Uterus (tissue), 2 donors: ENCODE results near the gene ANKRD13B.

ENCODE experiments used
- CTCF ChIP-seq, 4 experiments: fragments of 200-600 bp in 2 of 4; fragments of 450-650 bp in 2 of 4; sonication (generic) in 2 of 4; IDR thresholded peaks; one replicate each; pipeline ENCODE4 v1.5.1; 2016 to 2019; ENCODE audit warnings: antibody characterized with exemption in 4 of 4, mild to moderate bottlenecking in 2 of 4, moderate library complexity in 1 of 4
- POLR2A ChIP-seq, 2 donors: fragments of 450-650 bp; IDR thresholded peaks; one replicate each; pipeline ENCODE4 v1.6.1; 2016; ENCODE audit warnings: antibody characterized with exemption in 2 of 2, mild to moderate bottlenecking in 1 of 2, moderate library complexity in 1 of 2

- TF ChIP-seq CTCF (IDR thresholded peaks at IDR 0.05) (no peak), POLR2A (IDR thresholded peaks at IDR 0.05) (no peak)
These were observed 46.8 kb upstream of the ANKRD13B start for GRCh38 chr17:29546085-29546484.
